RCC 7860 (cell line): ENCODE data around the gene TRIM28.
"Not testable (repeated sequence)": the region's sequence is repeated elsewhere in the genome, so short reads cannot be mapped to it uniquely, and the experiment has no call there.

Experiments
- DNase-seq: peaks from one replicate; pipeline ENCODE4 v3.0.0-alpha.2; 2015; ENCODE audit warnings: low spot score
- FAIRE-seq: peaks from 2 replicates; lab custom pipeline; 2012; peaks lifted over from hg19 to GRCh38; lab: Jason Lieb, UNC

Gene TRIM28

GRCh38 chr19:58573658-58574164, 29.8 kb downstream of the TRIM28 start:
- DNase-seq = peak; percentile 8
- FAIRE-seq = no peak

- FAIRE-seq (no peak), DNase-seq (peak; percentile 84)
Observed at GRCh38 chr19:58575183-58576041, 31.5 kb downstream of the TRIM28 start.

- not testable (repeated sequence) for FAIRE-seq, DNase-seq
Observed at GRCh38 chr19:58577581-58577980, 33.7 kb downstream of the TRIM28 start.

GRCh38 chr19:58578012-58578925, 34.4 kb downstream of the TRIM28 start:
- no peak for DNase-seq
- no peak for FAIRE-seq

- DNase-seq (no peak), FAIRE-seq (no peak)
Observed at GRCh38 chr19:58579473-58580142, 35.7 kb downstream of the TRIM28 start.

GRCh38 chr19:58581227-58582141, 37.6 kb downstream of the TRIM28 start:
- FAIRE-seq = no peak
- no peak for DNase-seq

- no peak for DNase-seq
- FAIRE-seq = no peak
Observed at GRCh38 chr19:58582985-58583384, 39.1 kb downstream of the TRIM28 start.

GRCh38 chr19:58584498-58585441, 40.9 kb downstream of the TRIM28 start:
- no peak for FAIRE-seq

GRCh38 chr19:58585442-58586132, 41.7 kb downstream of the TRIM28 start:
- FAIRE-seq (no peak), DNase-seq (no peak)

More at GRCh38 chr19:58584498-58585441, 40.9 kb downstream of the TRIM28 start:
- DNase-seq = no peak

- FAIRE-seq (no peak), DNase-seq (no peak)
Observed at GRCh38 chr19:58586133-58586765, 42.4 kb downstream of the TRIM28 start.
